C4-2B (cell line): Measurements from ENCODE around the gene LRRC47.
"Not testable (repeated sequence)": the region's sequence is repeated elsewhere in the genome, so short reads cannot be mapped to it uniquely, and the experiment has no call there.

Experiments
- H3K27ac ChIP-seq: fragments of 450-650 bp; 2 replicates; pipeline ENCODE4 v1.5.1; 2017
- ZFX ChIP-seq: fragments of 450-650 bp; IDR thresholded peaks from 2 replicates; pipeline ENCODE4 v1.6.1; 2017
- TF ChIP-seq, protein P1 (sequence below): fragments of 450-650 bp; conservative IDR thresholded peaks from 2 replicates; pipeline ENCODE4 v1.5.1; 2017; ENCODE audit warnings: mild to moderate bottlenecking

LRRC47 gene

DNA sequence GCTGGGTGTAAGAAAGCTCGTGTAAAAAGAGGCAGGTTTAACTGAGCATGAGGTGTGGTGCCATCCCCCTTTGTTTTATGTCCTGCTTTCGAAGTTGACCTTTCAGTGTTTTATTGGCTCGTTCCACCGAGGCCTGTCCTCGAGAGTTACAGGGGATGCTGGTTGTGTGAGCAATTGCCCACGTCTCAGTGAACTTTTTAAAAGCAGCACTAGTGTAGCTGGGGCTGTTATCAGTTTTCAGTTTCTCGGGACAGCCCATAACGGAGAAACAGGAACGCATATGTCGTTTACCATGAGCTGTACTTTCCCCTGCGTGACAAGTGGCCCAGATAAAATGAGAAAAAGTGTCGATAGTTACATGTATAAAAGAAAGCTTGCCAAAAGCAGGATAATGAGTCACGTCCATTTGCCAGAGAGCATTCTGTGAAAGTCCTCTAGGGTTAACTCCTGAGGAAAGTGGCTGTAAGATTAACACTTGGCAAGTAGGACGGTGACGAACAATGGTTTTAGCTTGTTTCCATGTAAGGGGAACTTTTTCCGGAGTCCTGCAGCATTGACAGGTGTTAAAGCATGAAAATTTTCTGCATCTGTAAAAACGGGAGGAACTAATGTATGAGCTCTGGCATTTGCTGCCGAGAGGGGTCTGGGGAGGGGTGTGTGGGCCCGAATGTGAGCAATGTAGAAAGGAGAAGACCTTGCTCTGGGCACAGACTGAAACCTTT lies 7.8 kb upstream of the LRRC47 start:
- H3K27ac ChIP-seq: no peak overlapping the region
- no peak for TF ChIP-seq ZFX
- TF ChIP-seq, protein P1, sequence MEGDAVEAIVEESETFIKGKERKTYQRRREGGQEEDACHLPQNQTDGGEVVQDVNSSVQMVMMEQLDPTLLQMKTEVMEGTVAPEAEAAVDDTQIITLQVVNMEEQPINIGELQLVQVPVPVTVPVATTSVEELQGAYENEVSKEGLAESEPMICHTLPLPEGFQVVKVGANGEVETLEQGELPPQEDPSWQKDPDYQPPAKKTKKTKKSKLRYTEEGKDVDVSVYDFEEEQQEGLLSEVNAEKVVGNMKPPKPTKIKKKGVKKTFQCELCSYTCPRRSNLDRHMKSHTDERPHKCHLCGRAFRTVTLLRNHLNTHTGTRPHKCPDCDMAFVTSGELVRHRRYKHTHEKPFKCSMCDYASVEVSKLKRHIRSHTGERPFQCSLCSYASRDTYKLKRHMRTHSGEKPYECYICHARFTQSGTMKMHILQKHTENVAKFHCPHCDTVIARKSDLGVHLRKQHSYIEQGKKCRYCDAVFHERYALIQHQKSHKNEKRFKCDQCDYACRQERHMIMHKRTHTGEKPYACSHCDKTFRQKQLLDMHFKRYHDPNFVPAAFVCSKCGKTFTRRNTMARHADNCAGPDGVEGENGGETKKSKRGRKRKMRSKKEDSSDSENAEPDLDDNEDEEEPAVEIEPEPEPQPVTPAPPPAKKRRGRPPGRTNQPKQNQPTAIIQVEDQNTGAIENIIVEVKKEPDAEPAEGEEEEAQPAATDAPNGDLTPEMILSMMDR: no peak

GRCh38 chr1:3800795-3801194 lies 4.5 kb upstream of the LRRC47 start:
- H3K27ac ChIP-seq: not testable (repeated sequence)

GRCh38 chr1:3799976-3800685 lies 3.8 kb upstream of the LRRC47 start:
- H3K27ac ChIP-seq: no peak overlapping the region
- TF ChIP-seq, protein P1: no peak
- no peak for TF ChIP-seq ZFX

- TF ChIP-seq, protein P1: no peak
- TF ChIP-seq ZFX: no peak
- peak overlapping the region; percentile 88 for H3K27ac ChIP-seq
Measured at GRCh38 chr1:3795453-3796214, 664 bp downstream of the LRRC47 start.

- no peak for TF ChIP-seq ZFX
- TF ChIP-seq, protein P1: no peak
- no peak overlapping the region for H3K27ac ChIP-seq
Measured at GRCh38 chr1:3790952-3791351, 5.3 kb downstream of the LRRC47 start.

DNA sequence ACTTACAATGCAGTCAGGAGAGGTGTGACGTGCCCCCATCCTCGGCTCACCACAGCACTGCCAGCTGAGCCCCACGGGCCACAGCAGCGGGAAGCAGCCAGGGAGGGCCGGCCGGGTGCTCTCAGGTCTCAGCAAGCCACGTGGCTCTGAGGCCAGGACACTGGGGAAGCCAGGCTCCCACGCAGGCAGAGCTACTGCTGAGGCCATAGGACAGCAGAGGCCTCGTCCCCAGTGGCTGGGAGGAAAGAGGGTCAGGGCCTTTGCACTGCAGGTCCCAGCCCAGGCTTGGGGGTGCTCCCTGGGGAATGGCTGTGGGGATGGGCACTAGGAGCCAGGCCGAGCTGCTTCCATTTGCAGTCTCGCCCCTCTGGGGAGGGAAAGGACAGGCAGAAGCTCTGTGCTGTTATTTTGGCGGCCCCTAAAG lies 5.8 kb downstream of the LRRC47 start:
- H3K27ac ChIP-seq: no peak overlapping the region
- TF ChIP-seq, protein P1: no peak
- no peak for TF ChIP-seq ZFX

DNA sequence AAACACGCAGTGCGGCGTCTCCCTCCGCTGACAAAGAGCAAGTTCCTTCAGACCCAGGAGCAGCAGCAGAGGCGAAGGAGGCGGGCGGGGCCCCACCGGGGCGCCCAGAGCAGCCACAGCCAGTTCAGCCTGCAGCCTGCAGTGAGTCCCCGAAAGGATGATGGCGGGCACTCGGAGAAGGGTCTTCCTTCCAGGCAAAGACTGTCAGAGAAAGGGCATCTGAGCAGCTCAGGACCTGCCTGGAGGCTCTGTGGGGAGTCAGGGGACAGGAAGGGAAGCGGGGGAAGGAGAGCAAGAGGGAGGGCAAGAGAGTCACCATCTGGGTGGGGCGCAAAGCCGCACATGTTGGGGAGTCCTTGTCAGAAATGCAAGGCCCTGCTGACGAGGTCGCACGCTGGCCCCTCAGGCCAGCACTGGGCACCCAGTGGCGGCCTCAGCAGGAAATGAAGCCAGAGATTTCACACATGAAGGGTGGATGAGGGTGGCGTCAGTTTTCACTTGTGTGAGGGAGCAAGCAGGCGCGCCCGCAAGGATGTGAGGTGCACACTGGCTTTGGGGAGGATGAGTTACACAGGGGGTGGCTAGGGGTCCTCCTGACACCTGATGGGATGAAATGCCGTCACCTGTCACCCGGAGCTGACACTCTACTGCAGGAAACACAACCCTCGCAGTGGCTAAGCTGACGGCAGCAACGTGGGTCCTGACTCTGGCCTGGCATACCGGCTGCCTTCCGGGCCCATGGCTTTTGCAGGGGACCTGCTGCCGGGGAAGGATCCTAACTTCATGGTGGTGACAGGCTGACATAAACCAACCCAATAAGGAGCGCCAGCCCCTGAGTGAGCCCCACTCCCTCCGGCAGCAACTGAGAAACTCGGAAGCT lies 6.6 kb downstream of the LRRC47 start:
- no peak for TF ChIP-seq ZFX
- TF ChIP-seq, protein P1: no peak
- H3K27ac ChIP-seq: no peak overlapping the region
